Hepatocyte (in vitro differentiated cells): ENCODE data around the gene WDR19. TPM values are rescaled to one million over a fixed set of nuclear protein-coding genes. Genes with fewer than 3 reads are reported as not detected.
"Not testable (repeated sequence)": the region's sequence is repeated elsewhere in the genome, so short reads cannot be mapped to it uniquely, and the experiment has no call there.

ENCODE experiments used
- DNase-seq: peaks from one replicate; pipeline ENCODE4 v3.0.0-alpha.2; 2016; ENCODE audit warnings: low spot score
- H2AFZ ChIP-seq: fragments of 200-600 bp; sonication (generic); 2 replicates; pipeline ENCODE4 v1.6.0; 2016; ENCODE audit warnings: antibody characterized with exemption, mild to moderate bottlenecking
- H3K27ac ChIP-seq: fragments of 200-600 bp; sonication (generic); 2 replicates; pipeline ENCODE4 v1.5.1; 2016; ENCODE audit warnings: mild to moderate bottlenecking
- H3K27me3 ChIP-seq: fragments of 200-600 bp; sonication (generic); 2 replicates; pipeline ENCODE4 v1.6.1; 2016
- H3K36me3 ChIP-seq: fragments of 200-600 bp; sonication (generic); replicated peaks from 2 replicates; pipeline ENCODE4 v1.5.1; 2016; ENCODE audit warnings: low read depth; ENCODE audit not compliant: insufficient read depth
- H3K4me1 ChIP-seq: fragments of 200-600 bp; sonication (generic); 2 replicates; pipeline ENCODE4 v1.5.1; 2016; ENCODE audit warnings: mild to moderate bottlenecking, moderate library complexity; ENCODE audit not compliant: insufficient read depth
- H3K4me2 ChIP-seq: fragments of 200-600 bp; sonication (generic); 2 replicates; pipeline ENCODE4 v1.6.0; 2016
- H3K4me3 ChIP-seq: fragments of 200-600 bp; sonication (generic); 2 replicates; pipeline ENCODE4 v1.5.1; 2016; ENCODE audit warnings: mild to moderate bottlenecking
- H3K79me2 ChIP-seq: fragments of 200-600 bp; sonication (generic); 2 replicates; pipeline ENCODE4 v1.6.0; 2017; ENCODE audit warnings: mild to moderate bottlenecking
- H3K9me2 ChIP-seq: fragments of 200-600 bp; sonication (generic); replicated peaks from 2 replicates; pipeline ENCODE4 v1.6.0; 2017; ENCODE audit warnings: mild to moderate bottlenecking; ENCODE audit not compliant: insufficient read depth
- H3K9me3 ChIP-seq: fragments of 200-600 bp; sonication (generic); 2 replicates; pipeline ENCODE4 v1.5.1; 2016; ENCODE audit warnings: low read depth, mild to moderate bottlenecking
- H4K20me1 ChIP-seq: fragments of 200-600 bp; sonication (generic); 2 replicates; pipeline ENCODE4 v1.6.0; 2016; ENCODE audit warnings: mild to moderate bottlenecking; ENCODE audit not compliant: insufficient read depth, poor library complexity, severe bottlenecking
- EZH2 ChIP-seq: fragments of 200-600 bp; sonication (generic); IDR thresholded peaks from 2 replicates; pipeline ENCODE4 v1.6.1; 2016; ENCODE audit warnings: antibody characterized with exemption, mild to moderate bottlenecking, borderline replicate concordance
- EZH2phosphoT487 ChIP-seq: fragments of 200-600 bp; sonication (generic); IDR thresholded peaks from one replicate; pipeline ENCODE4 v1.6.1; 2018; ENCODE audit warnings: antibody characterized with exemption, mild to moderate bottlenecking, low read depth, moderate library complexity; ENCODE audit not compliant: unreplicated experiment, severe bottlenecking
- WGBS: methylation state at CpG from one replicate; pipeline ENCODE4 v1.1.6; 2016; ENCODE audit warnings: low lambda C conversion rate; ENCODE audit errors: missing lambda C conversion rate; 5-methylcytosine and 5-hydroxymethylcytosine counted together
- polyA plus RNA-seq: library from polyadenylated mRNA; unstranded; fragments of >200 nt; fragmentation: Nextera tagmentation; extraction: Ambion mirVana; gene quantifications from 2 replicates; pipeline ENCODE4 v1.2.1, GENCODE V29; 2016
- total RNA-seq: library from RNA; depleted of rRNA; stranded (reverse); fragments of >200 nt; gene quantifications from 2 replicates; pipeline ENCODE4 v1.2.3, GENCODE V29; 2014
- TF ChIP-seq, protein P1 (sequence below): fragments of 200-600 bp; sonication (generic); IDR thresholded peaks from 2 replicates; pipeline ENCODE4 v1.5.1; 2016; ENCODE audit warnings: antibody characterized with exemption, mild to moderate bottlenecking; ENCODE audit not compliant: poor library complexity

WDR19 gene
- total RNA-seq (27.5 and 30.3 TPM in 2 replicates), polyA plus RNA-seq (13.6 and 22.1 TPM in 2 replicates)

DNA sequence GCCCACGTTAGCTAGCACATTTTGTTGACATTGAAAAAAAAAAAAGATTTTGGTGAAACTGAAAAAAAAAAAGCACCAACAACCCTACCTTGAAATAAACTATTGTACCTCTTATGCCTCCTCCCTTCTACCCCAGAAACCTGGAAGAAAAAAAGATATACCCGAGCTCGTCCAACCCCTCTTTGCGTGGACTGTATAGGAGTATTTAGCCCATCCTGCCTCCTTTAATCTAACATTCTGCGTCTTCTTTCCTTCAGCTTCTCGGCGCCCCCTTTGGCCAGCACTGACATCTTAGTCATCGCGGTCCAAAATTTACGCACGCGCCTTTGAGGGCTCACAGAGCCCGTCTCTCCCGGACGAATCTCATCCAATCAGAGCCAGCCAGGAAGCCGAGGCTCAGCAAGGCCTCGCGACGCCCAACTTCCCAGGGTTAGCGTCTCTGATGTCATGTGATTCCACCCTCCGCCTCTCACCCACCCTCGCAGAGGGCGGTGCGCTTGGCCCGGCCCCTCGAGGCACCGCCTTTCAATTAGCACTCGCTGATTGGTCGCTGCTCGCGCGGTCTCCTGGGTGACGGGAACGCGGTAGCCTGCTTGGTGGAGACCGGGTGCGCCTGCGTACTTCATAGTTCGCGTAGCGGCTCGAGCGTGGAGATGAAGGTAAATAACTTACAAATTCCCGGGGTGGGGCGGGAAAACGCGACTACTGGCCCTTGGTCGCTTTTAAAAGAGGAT, at the start of gene WDR19:
WDR19 (plus strand) TSS at position 625 of the 734 bp plus-strand sequence; CDS start at position 654, 29 bp downstream.
- Histone ChIP-seq H3K27me3 (no peaks in the 10 kb centered on the region), H3K36me3 (no peaks in the 10 kb centered on the region), H3K4me1 (peaks cover 6% of the 10 kb centered on the region), H4K20me1 (no peaks in the 10 kb centered on the region), H3K9me3 (no peaks in the 10 kb centered on the region), H2AFZ (peak within 1 kb of the TSS; percentile 57), H3K4me2 (peak within 1 kb of the TSS; percentile 95), H3K79me2 (peaks cover 5% of the 10 kb centered on the region), H3K9me2 (no peaks in the 10 kb centered on the region), H3K27ac (peak within 1 kb of the TSS; percentile 4), H3K4me3 (peak within 1 kb of the TSS; percentile 42)
- under 1% methylated on average over 48 of the region's 48 CpGs for WGBS
- TF ChIP-seq, protein P1, sequence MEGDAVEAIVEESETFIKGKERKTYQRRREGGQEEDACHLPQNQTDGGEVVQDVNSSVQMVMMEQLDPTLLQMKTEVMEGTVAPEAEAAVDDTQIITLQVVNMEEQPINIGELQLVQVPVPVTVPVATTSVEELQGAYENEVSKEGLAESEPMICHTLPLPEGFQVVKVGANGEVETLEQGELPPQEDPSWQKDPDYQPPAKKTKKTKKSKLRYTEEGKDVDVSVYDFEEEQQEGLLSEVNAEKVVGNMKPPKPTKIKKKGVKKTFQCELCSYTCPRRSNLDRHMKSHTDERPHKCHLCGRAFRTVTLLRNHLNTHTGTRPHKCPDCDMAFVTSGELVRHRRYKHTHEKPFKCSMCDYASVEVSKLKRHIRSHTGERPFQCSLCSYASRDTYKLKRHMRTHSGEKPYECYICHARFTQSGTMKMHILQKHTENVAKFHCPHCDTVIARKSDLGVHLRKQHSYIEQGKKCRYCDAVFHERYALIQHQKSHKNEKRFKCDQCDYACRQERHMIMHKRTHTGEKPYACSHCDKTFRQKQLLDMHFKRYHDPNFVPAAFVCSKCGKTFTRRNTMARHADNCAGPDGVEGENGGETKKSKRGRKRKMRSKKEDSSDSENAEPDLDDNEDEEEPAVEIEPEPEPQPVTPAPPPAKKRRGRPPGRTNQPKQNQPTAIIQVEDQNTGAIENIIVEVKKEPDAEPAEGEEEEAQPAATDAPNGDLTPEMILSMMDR, result peak; percentile 53
- no peak for TF ChIP-seq EZH2phosphoT487
- peak; percentile 99 for DNase-seq

DNA sequence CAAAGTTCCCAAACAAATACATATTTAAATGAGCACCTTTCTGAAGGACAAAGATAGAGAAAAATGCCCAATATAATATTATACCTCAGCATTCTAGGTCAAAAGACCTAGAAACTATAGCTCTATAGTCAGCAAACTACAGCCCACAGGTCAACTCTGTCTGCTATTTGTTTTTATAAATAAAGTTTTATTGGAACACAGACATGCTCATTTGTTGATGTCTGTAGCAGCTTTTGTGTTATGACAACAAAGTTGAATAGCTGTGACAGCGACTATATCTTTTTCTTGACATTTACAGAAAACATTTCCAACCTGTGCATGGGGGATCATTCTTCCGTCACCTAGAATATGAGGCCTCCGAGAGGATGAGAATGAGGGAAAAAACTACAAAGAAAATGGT, 48.7 kb upstream of the WDR19 start:
- Histone ChIP-seq H3K4me1 (no peaks in the 10 kb centered on the region), H4K20me1 (no peaks in the 10 kb centered on the region), H3K4me2 (no peak overlapping the region), H3K9me2 (no peaks in the 10 kb centered on the region), H3K36me3 (no peaks in the 10 kb centered on the region), H3K27ac (no peak overlapping the region), H3K79me2 (no peaks in the 10 kb centered on the region), H2AFZ (no peak overlapping the region), H3K27me3 (no peaks in the 10 kb centered on the region), H3K9me3 (no peaks in the 10 kb centered on the region), H3K4me3 (no peak overlapping the region)
- TF ChIP-seq, protein P1, result no peak
- TF ChIP-seq EZH2, result no peak
- TF ChIP-seq EZH2phosphoT487, result no peak
- WGBS, result 94% methylated on average over 3 of the region's 3 CpGs
- no peak for DNase-seq

DNA sequence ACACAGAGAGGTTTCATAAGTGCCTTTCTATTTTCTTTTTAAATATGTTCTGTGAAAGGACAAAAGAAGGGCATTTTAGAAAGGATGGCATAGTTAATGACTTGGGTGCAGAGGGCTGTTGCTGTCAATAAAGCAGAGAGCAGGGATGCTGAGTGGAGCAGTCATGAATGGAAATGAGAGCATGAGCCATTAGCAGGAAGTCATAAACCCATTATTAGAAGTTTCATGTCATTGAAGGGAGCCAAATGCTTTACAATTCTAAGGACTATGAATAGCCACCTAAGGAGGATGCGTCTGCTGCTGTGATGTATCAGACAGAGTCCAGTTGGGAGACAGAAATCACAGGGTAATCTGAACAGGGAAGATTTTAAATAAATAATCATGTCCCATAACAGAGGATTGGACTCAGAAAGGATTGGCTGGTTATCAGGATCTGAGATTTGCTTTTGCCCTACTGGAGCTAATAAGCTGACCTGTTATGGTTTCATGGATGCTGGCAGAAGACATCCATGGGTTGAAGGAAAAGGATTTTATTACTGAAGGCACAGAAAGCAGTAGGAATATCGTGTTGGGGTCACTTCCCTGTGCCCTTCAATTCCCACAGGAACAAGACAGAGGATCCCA, 47.5 kb upstream of the WDR19 start:
- WGBS, result 52% methylated on average over 2 of the region's 2 CpGs
- Histone ChIP-seq H3K9me3 (no peaks in the 10 kb centered on the region), H3K4me3 (no peak overlapping the region)

DNA sequence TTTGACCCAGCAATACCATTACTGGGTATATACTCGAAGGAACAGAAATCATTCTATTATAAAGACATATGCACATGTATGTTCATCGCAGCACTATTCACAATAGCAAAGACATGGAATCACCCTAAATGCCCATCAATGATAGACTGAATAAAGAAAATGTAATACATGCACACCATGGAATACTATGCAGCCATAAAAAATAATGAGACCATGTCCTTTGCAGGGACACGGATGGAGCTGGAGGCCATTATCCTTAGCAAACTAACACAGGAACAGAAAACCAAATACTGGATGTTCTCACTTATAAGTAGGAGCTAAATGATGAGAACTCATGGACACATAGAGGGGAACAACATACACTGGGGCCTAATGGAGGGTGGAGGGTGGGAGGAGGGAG, 44.1 kb upstream of the WDR19 start:
- not testable (repeated sequence) for H3K4me1 ChIP-seq, DNase-seq, H3K27ac ChIP-seq, H3K79me2 ChIP-seq, H3K4me2 ChIP-seq, H4K20me1 ChIP-seq, H3K9me2 ChIP-seq, H3K27me3 ChIP-seq, H3K36me3 ChIP-seq, H2AFZ ChIP-seq, H3K9me3 ChIP-seq, H3K4me3 ChIP-seq
- WGBS, result 96% methylated on average over 3 of the region's 3 CpGs

More for the DNA sequence above, 47.5 kb upstream of the WDR19 start:
- H3K4me1 ChIP-seq, result no peaks in the 10 kb centered on the region
- H3K27me3 ChIP-seq, result no peaks in the 10 kb centered on the region
- H2AFZ ChIP-seq, result no peak overlapping the region
- no peak for TF ChIP-seq EZH2
- no peak for TF ChIP-seq EZH2phosphoT487
- TF ChIP-seq, protein P1, result no peak
- H3K9me2 ChIP-seq, result no peaks in the 10 kb centered on the region
- no peaks in the 10 kb centered on the region for H3K79me2 ChIP-seq
- peak overlapping the region; percentile 70 for H3K4me2 ChIP-seq
- H3K36me3 ChIP-seq, result no peaks in the 10 kb centered on the region
- peak; percentile 4 for DNase-seq
- peak overlapping the region; percentile 43 for H3K27ac ChIP-seq
- H4K20me1 ChIP-seq, result no peaks in the 10 kb centered on the region
